Esophagus muscularis mucosa (tissue), 4 donors: ENCODE data around the gene RPL37A. TPM values are rescaled to one million over a fixed set of nuclear protein-coding genes. Genes with fewer than 3 reads are reported as not detected.

Experiments used
- DNase-seq: peaks from one replicate; pipeline ENCODE4 v3.0.0-alpha.2; 2017; ENCODE audit errors: extremely low spot score
- H3K27ac ChIP-seq, 4 donors: fragments of 200-600 bp; sonication (generic); replicated peaks in 1 of 4; 1 replicate in 3 of 4; 2 replicates in 1 of 4; pipeline ENCODE4 v1.5.1; 2016 to 2019; ENCODE audit warnings: mild to moderate bottlenecking in 1 of 4
- H3K27me3 ChIP-seq, 4 donors: fragments of 200-600 bp; sonication (generic); one replicate each; pipeline versions ENCODE4 v1.5.1 to v1.6.0; 2016 to 2019
- H3K36me3 ChIP-seq, 4 donors: fragments of 200-600 bp; sonication (generic); one replicate each; pipeline ENCODE4 v1.5.1; 2016 to 2019
- H3K4me1 ChIP-seq, 4 donors: fragments of 200-600 bp; sonication (generic); one replicate each; pipeline ENCODE4 v1.5.1; 2016 to 2019
- H3K4me3 ChIP-seq, 4 donors: fragments of 200-600 bp; sonication (generic); 1 replicate in 2 of 4; 2 replicates in 2 of 4; pipeline ENCODE4 v1.5.1; 2016 to 2019; ENCODE audit warnings: mild to moderate bottlenecking in 4 of 4, moderate library complexity in 1 of 4
- H3K9me3 ChIP-seq, 4 donors: fragments of 200-600 bp; sonication (generic); 1 replicate in 3 of 4; 2 replicates in 1 of 4; pipeline ENCODE4 v1.5.1; 2016 to 2019
- EP300 ChIP-seq: sonication (generic); formaldehyde crosslinking; IDR thresholded peaks from one replicate; pipeline ENCODE4 v1.6.1; 2017; ENCODE audit warnings: antibody characterized with exemption
- POLR2A ChIP-seq: fragments of 450-650 bp; IDR thresholded peaks from one replicate; pipeline ENCODE4 v1.6.1; 2017; ENCODE audit warnings: antibody characterized with exemption, moderate library complexity, mild to moderate bottlenecking, low read depth
- POLR2AphosphoS5 ChIP-seq, 2 donors: sonication (generic); formaldehyde crosslinking; IDR thresholded peaks; one replicate each; pipeline ENCODE4 v1.6.1; 2017; ENCODE audit warnings: antibody characterized with exemption in 2 of 2
- WGBS: methylation state at CpG from one replicate; pipeline ENCODE4 v1.1.5; 2018; 5-methylcytosine and 5-hydroxymethylcytosine counted together
- intact Hi-C: fragments of 100-400 bp; cut with DNase I; formaldehyde crosslinking; loops from one replicate; pipeline ENCODE4 v1.15.1; 2023
- total RNA-seq, 4 donors: library from RNA; depleted of rRNA; stranded (reverse); fragments of >200 nt; gene quantifications; one replicate each; pipeline versions ENCODE4 v1.1.0 to v1.2.1, GENCODE V29; 2016
- TF ChIP-seq, protein P1 (sequence below), 3 experiments: fragments of 200-600 bp in 2 of 3; fragments of 450-650 bp in 1 of 3; sonication (generic) in 2 of 3; IDR thresholded peaks; one replicate each; pipeline ENCODE4 v1.5.1; 2017 to 2019; ENCODE audit warnings: antibody characterized with exemption in 3 of 3, mild to moderate bottlenecking in 2 of 3, moderate library complexity in 1 of 3

The RPL37A gene
- total RNA-seq, 4 donors from 2014 or later = 1,371 to 1,915 (median 1,581) TPM

GRCh38 chr2:216504376-216504762 is 5.7 kb downstream of the RPL37A start:
- Histone ChIP-seq H3K27ac (no peak overlapping the region), H3K4me3 (no peak overlapping the region), H3K27me3 (no peaks in the 10 kb centered on the region), H3K4me1 (peaks cover 24 to 53% (median 34%) of the 10 kb centered on the region in 4 donors), H3K9me3 (no peaks in the 10 kb centered on the region), H3K36me3 (peaks cover 35 to 76% (median 65%) of the 10 kb centered on the region in 4 donors)
- intact Hi-C loops = no loop called here
- WGBS = 85% methylated on average over 1 of the region's 1 CpG
- TF ChIP-seq EP300 (no peak), POLR2AphosphoS5 (IDR thresholded peaks at IDR 0.05) (no peak), POLR2A (no peak)
- TF ChIP-seq, protein P1, sequence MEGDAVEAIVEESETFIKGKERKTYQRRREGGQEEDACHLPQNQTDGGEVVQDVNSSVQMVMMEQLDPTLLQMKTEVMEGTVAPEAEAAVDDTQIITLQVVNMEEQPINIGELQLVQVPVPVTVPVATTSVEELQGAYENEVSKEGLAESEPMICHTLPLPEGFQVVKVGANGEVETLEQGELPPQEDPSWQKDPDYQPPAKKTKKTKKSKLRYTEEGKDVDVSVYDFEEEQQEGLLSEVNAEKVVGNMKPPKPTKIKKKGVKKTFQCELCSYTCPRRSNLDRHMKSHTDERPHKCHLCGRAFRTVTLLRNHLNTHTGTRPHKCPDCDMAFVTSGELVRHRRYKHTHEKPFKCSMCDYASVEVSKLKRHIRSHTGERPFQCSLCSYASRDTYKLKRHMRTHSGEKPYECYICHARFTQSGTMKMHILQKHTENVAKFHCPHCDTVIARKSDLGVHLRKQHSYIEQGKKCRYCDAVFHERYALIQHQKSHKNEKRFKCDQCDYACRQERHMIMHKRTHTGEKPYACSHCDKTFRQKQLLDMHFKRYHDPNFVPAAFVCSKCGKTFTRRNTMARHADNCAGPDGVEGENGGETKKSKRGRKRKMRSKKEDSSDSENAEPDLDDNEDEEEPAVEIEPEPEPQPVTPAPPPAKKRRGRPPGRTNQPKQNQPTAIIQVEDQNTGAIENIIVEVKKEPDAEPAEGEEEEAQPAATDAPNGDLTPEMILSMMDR (IDR thresholded peaks at IDR 0.05) = no peak
- DNase-seq = no peak

DNA sequence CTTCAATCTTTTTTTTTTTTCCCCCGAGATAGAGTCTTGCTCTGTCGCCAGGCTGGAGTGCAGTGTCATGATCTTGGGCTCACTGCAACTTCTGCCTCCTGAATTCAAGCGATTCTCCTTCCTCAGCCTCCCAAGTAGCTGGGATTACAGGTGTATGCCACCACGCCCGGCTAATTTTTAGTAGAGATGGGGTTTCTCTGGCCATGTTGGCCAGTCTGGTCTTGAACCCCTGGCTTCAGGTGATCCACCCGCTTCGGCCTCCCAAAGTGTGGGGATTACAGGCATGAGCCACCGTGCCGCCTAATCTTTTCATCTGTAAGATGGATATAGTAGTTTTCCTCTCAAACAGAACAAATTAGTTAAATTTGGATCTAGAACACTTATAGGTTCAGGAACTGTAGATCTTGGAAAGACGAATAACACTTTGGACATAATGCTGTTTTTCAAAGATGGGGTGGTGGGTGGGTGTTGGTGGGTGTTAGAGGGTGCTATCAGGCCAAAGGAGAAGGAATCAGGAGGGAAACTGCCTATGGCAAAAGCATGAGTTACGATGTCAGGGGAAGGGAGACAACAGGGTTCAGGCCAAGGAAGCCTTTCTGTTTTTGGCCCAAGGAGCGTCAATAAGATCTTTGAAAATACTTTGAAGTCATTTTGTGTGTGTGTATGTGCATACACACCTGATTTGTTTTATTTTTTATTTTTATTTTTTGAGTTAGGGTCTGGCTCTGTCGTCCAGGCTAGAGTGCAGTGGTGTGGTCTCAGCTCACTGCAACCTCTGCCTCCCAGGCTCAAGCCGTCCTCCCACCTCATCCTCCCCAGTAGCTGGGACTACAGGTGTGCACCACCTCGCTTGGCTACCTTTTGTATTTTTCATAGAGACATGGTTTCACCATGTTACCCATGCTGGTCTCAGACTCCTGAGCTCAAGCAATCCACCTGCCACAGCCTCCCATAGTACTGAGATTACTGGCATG is 6.8 kb downstream of the RPL37A start:
- peaks cover 30 to 66% (median 56%) of the 10 kb centered on the region in 4 donors for H3K36me3 ChIP-seq
- intact Hi-C loops = no loop called here
- no peaks in the 10 kb centered on the region for H3K9me3 ChIP-seq
- no peak for TF ChIP-seq POLR2A
- TF ChIP-seq POLR2AphosphoS5 (IDR thresholded peaks at IDR 0.05) = no peak
- TF ChIP-seq EP300 = no peak
- TF ChIP-seq, protein P1 (IDR thresholded peaks at IDR 0.05) = no peak
- DNase-seq = no peak
- no peaks in the 10 kb centered on the region for H3K27me3 ChIP-seq
- H3K27ac ChIP-seq = no peak overlapping the region
- H3K4me1 ChIP-seq = peaks cover 13 to 42% (median 23%) of the 10 kb centered on the region in 4 donors
- 97% methylated on average over 15 of the region's 15 CpGs for WGBS
- no peak overlapping the region for H3K4me3 ChIP-seq

- intact Hi-C loops = no loop called here
These were observed 8.8 kb downstream of the RPL37A start for GRCh38 chr2:216507220-216508160.

GRCh38 chr2:216508229-216508628 is 9.6 kb downstream of the RPL37A start:
- TF ChIP-seq POLR2A (no peak), EP300 (no peak), POLR2AphosphoS5 (IDR thresholded peaks at IDR 0.05) (no peak)
- TF ChIP-seq, protein P1 (IDR thresholded peaks at IDR 0.05) = no peak
- Histone ChIP-seq H3K4me3 (no peak overlapping the region), H3K9me3 (no peaks in the 10 kb centered on the region), H3K27me3 (no peaks in the 10 kb centered on the region), H3K27ac (no peak overlapping the region), H3K4me1 (peaks cover 0 to 15% (median 6%) of the 10 kb centered on the region in 4 donors), H3K36me3 (peaks cover 3 to 38% (median 29%) of the 10 kb centered on the region in 4 donors)
- intact Hi-C loops = no loop called here
- 100% methylated on average over 1 of the region's 1 CpG for WGBS
- no peak for DNase-seq

More at GRCh38 chr2:216507220-216508160, 8.8 kb downstream of the RPL37A start:
- DNase-seq = no peak
- H3K9me3 ChIP-seq = no peaks in the 10 kb centered on the region
- TF ChIP-seq POLR2AphosphoS5 (IDR thresholded peaks at IDR 0.05) (no peak), EP300 (no peak), POLR2A (no peak)
- TF ChIP-seq, protein P1 (IDR thresholded peaks at IDR 0.05) = no peak
- H3K27me3 ChIP-seq = no peaks in the 10 kb centered on the region
- WGBS = 82% methylated on average over 5 of the region's 5 CpGs
- no peak overlapping the region for H3K27ac ChIP-seq
- peaks cover 0 to 23% (median 8%) of the 10 kb centered on the region in 4 donors for H3K4me1 ChIP-seq
- peaks cover 11 to 46% (median 36%) of the 10 kb centered on the region in 4 donors for H3K36me3 ChIP-seq
- no peak overlapping the region for H3K4me3 ChIP-seq
